Smooth muscle cell (in vitro differentiated cells): ENCODE data around the gene TRIM54. TPM values are rescaled to one million over a fixed set of nuclear protein-coding genes. Genes with fewer than 3 reads are reported as not detected.
A peak's percentile ranks its signal among the peaks of the same experiment; 100 is the strongest.
"Not testable (repeated sequence)": the region's sequence is repeated elsewhere in the genome, so short reads cannot be mapped to it uniquely, and the experiment has no call there.

Experiments used
- DNase-seq: peaks from one replicate; lab custom pipeline; 2025; ENCODE audit not compliant: unreplicated experiment; lab: John Stamatoyannopoulos, UW
- H2AFZ ChIP-seq: fragments of 200-600 bp; sonication (generic); 2 replicates; pipeline ENCODE4 v1.6.0; 2016; ENCODE audit warnings: antibody characterized with exemption, low read depth, mild to moderate bottlenecking
- H3F3A ChIP-seq: fragments of 200-600 bp; sonication (generic); 2 replicates; pipeline ENCODE4 v1.6.0; 2017; ENCODE audit warnings: antibody characterized with exemption, low read depth
- H3K27ac ChIP-seq: fragments of 200-600 bp; sonication (generic); 2 replicates; pipeline ENCODE4 v1.5.1; 2016; ENCODE audit warnings: low read depth, mild to moderate bottlenecking
- H3K27me3 ChIP-seq: fragments of 200-600 bp; sonication (generic); 2 replicates; pipeline ENCODE4 v1.6.1; 2016; ENCODE audit warnings: low read depth, mild to moderate bottlenecking
- H3K36me3 ChIP-seq: fragments of 200-600 bp; sonication (generic); 2 replicates; pipeline ENCODE4 v1.5.1; 2016; ENCODE audit warnings: low read depth
- H3K4me1 ChIP-seq: fragments of 200-600 bp; sonication (generic); 2 replicates; pipeline ENCODE4 v1.5.1; 2016; ENCODE audit warnings: low read depth
- H3K4me2 ChIP-seq: fragments of 200-600 bp; sonication (generic); 2 replicates; pipeline ENCODE4 v1.6.0; 2016; ENCODE audit warnings: mild to moderate bottlenecking
- H3K4me3 ChIP-seq: fragments of 200-600 bp; sonication (generic); 2 replicates; pipeline ENCODE4 v1.5.1; 2016; ENCODE audit warnings: mild to moderate bottlenecking
- H3K79me2 ChIP-seq: fragments of 200-600 bp; sonication (generic); 2 replicates; pipeline ENCODE4 v1.6.0; 2016; ENCODE audit warnings: low read depth, mild to moderate bottlenecking
- H3K9ac ChIP-seq: fragments of 200-600 bp; sonication (generic); 2 replicates; pipeline ENCODE4 v1.6.0; 2016; ENCODE audit warnings: low read depth
- H3K9me3 ChIP-seq: fragments of 200-600 bp; sonication (generic); replicated peaks from 2 replicates; pipeline ENCODE4 v1.5.1; 2016; ENCODE audit warnings: low read depth
- H4K20me1 ChIP-seq: fragments of 200-600 bp; sonication (generic); 2 replicates; pipeline ENCODE4 v1.6.0; 2016; ENCODE audit warnings: low read depth
- CTCF ChIP-seq: fragments of 200-600 bp; sonication (generic); IDR thresholded peaks from 2 replicates; pipeline ENCODE4 v1.5.1; 2017; ENCODE audit warnings: borderline replicate concordance, mild to moderate bottlenecking, antibody characterized with exemption; ENCODE audit not compliant: insufficient read depth, poor library complexity, severe bottlenecking
- WGBS: methylation state at CpG from one replicate; pipeline ENCODE4 v1.1.7; 2016; ENCODE audit warnings: low lambda C conversion rate; 5-methylcytosine and 5-hydroxymethylcytosine counted together
- polyA plus RNA-seq: library from polyadenylated mRNA; unstranded; fragments of >200 nt; fragmentation: Nextera tagmentation; extraction: Ambion mirVana; gene quantifications from 2 replicates; pipeline ENCODE4 v1.2.1, GENCODE V29; 2016
- total RNA-seq: library from RNA; depleted of rRNA; stranded (reverse); fragments of >200 nt; gene quantifications from 2 replicates; pipeline ENCODE4 v1.2.3, GENCODE V29; 2014

TRIM54 gene
- total and polyA plus RNA-seq, 2 experiments from 2014 or later: 0.22 TPM; not detected in 1

DNA sequence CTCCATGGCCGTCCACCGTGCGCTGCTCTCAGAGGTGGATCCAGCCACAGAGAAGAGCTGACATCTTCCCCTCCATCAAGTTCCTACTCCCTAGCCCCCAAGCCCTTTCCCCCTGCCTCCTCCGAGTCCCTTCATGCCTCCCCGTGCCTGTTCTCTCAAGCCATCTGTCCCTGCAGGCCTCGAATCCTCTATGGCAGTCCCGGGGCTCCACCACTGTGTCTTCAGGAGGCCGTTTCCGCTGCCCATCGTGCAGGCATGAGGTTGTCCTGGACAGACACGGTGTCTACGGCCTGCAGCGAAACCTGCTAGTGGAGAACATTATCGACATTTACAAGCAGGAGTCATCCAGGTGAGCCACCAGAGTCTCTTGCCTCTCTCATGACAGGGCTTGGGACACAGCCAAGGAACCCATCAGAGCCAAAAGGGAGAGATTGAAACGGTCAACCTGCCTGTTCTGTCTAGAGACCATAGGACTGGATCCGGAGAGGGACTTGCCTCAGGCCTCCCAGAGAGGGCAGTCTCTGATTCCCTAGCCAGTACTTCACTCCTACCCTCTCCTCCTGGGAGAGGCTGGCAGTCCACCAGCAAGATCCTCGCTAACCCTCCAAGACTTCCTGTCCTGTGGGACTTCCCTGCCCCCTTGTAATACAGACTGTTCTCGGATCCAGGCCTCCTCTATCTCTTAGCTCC, 16.3 kb downstream of the TRIM54 start:
- Histone ChIP-seq H3K9ac (no peak overlapping the region), H2AFZ (no peak overlapping the region), H3K4me1 (no peaks in the 10 kb centered on the region), H3K9me3 (no peaks in the 10 kb centered on the region), H3F3A (no peaks in the 10 kb centered on the region), H3K4me2 (no peak overlapping the region), H4K20me1 (no peaks in the 10 kb centered on the region), H3K27ac (no peak overlapping the region), H3K36me3 (no peaks in the 10 kb centered on the region), H3K4me3 (no peak overlapping the region), H3K79me2 (no peaks in the 10 kb centered on the region), H3K27me3 (no peaks in the 10 kb centered on the region)
- WGBS: 89% methylated on average over 18 of the region's 18 CpGs
- no peak for DNase-seq
- no peak for TF ChIP-seq CTCF

DNA sequence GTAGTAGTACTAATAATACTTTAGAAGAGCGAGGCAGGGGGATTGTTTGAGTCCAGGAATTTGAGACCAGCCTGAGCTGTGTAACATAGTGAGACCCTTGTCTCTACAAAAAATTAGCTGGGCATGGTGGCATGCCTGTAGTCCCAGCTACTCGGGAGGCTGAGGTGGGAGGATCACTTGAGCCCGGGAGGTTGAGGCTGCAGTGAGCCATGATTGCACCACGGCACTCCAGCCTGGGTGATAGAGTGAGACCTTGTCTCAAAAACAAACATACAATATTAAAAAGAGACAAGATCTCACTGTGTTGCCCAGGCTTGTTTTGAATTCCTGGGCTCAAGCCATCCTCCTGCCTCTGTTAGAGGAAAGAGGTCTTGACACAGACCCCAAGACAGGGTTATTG, 18.4 kb downstream of the TRIM54 start:
- H3K4me3 ChIP-seq, H3K4me2 ChIP-seq, H3K9ac ChIP-seq, H3K4me1 ChIP-seq, H3F3A ChIP-seq, H3K27ac ChIP-seq, H3K79me2 ChIP-seq, DNase-seq, H3K36me3 ChIP-seq, H3K9me3 ChIP-seq, H4K20me1 ChIP-seq, H2AFZ ChIP-seq: not testable (repeated sequence)
- H3K27me3 ChIP-seq: peaks cover 14% of the 10 kb centered on the region
- WGBS: 94% methylated on average over 4 of the region's 4 CpGs

- Histone ChIP-seq H4K20me1 (peaks cover 15% of the 10 kb centered on the region), H3F3A (no peaks in the 10 kb centered on the region), H3K27me3 (peaks cover 41% of the 10 kb centered on the region), H2AFZ (peak overlapping the region; percentile 59), H3K27ac (no peak overlapping the region), H3K4me3 (peak overlapping the region; percentile 21), H3K79me2 (no peaks in the 10 kb centered on the region), H3K9me3 (no peaks in the 10 kb centered on the region), H3K4me1 (peaks cover 6% of the 10 kb centered on the region), H3K9ac (no peak overlapping the region), H3K4me2 (peak overlapping the region; percentile 75), H3K36me3 (no peaks in the 10 kb centered on the region)
- WGBS: 41% methylated on average over 25 of the region's 25 CpGs
- peak; percentile 83 for TF ChIP-seq CTCF
- no peak for DNase-seq
These were observed 21.1 kb downstream of the TRIM54 start for GRCh38 chr2:27303093-27304025.

DNA sequence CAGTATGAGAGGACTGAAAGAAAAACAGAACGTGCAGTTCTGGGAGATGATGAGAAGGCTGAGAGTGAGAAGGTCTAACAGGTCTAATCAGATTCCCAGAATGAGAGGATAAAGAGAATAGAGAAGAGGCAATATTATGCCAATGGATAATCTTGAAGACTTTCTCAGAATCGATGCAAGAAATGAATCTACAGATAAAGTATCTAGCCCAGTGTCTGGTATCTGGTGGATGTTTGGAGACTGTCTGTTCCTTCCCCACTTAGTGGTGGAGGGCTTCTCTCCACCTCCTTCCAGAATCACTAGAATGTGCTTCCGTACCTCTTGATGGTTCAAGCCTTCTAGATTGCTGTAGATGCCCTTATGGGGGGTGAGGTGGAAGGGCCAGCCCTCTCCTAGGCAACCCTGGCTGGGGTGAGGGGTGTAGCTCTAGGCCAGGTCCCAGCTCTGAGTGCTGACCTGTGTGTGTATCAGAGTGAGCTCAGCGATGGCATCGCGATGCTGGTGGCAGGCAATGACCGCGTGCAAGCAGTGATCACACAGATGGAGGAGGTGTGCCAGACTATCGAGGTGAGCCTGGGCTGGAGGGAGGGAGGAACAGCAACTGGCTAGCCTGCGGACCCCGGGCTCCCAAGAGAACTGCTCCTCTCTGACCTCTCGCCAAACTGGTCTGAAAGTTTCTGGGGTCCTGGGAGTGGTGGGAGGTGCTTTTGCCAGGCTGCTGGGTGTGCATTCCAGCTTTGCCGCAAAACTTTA, 22.4 kb downstream of the TRIM54 start:
- no peak overlapping the region for H3K9ac ChIP-seq
- H4K20me1 ChIP-seq: peaks cover 21% of the 10 kb centered on the region
- no peaks in the 10 kb centered on the region for H3K9me3 ChIP-seq
- peaks cover 6% of the 10 kb centered on the region for H3K4me1 ChIP-seq
- peaks cover 48% of the 10 kb centered on the region for H3K27me3 ChIP-seq
- H3F3A ChIP-seq: no peaks in the 10 kb centered on the region
- no peak for DNase-seq
- H3K36me3 ChIP-seq: no peaks in the 10 kb centered on the region
- TF ChIP-seq CTCF: no peak
- no peak overlapping the region for H3K4me2 ChIP-seq
- H2AFZ ChIP-seq: no peak overlapping the region
- H3K4me3 ChIP-seq: no peak overlapping the region
- no peak overlapping the region for H3K27ac ChIP-seq
- 91% methylated on average over 13 of the region's 13 CpGs for WGBS
- H3K79me2 ChIP-seq: no peaks in the 10 kb centered on the region
